Head of caudate nucleus (tissue), 42 donors: ENCODE measurements around the gene CCDC24.
A peak's percentile ranks its signal among the peaks of the same experiment; 100 is the strongest.

ENCODE experiments used
- DNase-seq, 42 donors: peaks; one replicate each; pipeline versions ENCODE4 v3.0.0 to v3.0.0-alpha.2; 2020 to 2021; ENCODE audit warnings: mixed read lengths in 7 of 42
- intact Hi-C: fragments of 100-400 bp; cut with DNase I; formaldehyde crosslinking; loops from one replicate; pipeline ENCODE4 v1.15.0; 2022

The CCDC24 gene

DNA sequence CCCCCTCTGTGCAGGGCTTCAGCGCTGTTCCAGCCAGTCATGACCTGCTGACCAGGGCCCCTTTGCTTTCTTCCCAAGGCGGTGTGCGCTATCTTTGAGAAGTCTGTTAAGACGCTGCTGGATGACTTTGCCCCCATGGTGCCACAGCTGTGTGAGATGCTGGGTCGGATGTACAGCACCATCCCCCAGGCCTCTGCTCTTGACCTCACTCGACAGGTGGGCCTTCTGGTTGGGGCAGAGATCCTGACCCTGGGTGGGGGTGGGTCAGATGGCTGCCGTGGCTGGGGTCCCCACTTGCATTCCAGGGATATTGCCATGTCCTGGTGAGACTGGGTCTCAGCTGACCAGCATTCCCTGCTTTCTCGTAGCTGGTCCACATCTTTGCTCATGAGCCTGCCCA, 30.6 kb upstream of the CCDC24 start:
- intact Hi-C loops: no loop called here
- DNase-seq: no peak

GRCh38 chr1:43961692-43962091, 29.7 kb upstream of the CCDC24 start:
- peak in 1 of 42 donors; percentile 57 for DNase-seq
- intact Hi-C loops: no loop called here

- intact Hi-C loops: no loop called here
- peak in 21 of 42 donors; percentile 32 to 86 (median 60) for DNase-seq
These were observed 29.1 kb upstream of the CCDC24 start for GRCh38 chr1:43962324-43962723.

DNA sequence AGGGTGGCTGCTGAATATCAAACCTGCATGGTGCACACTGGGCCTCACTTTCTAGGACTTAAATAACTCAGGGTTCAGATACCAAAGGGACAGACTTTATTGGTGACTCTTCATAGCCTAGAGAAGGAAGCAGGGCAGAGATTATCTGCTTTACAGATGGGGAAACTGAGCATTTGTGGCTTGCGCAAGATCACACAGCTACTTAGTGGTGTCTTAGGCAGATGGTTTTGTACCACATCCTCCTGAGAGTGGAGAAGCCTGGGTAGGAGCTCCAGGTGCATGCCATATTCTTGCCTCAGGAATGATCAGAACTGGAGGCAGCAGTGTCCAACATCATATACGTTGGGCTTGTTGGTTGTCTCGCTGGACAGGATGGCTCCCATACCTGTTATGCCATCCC, 28.4 kb upstream of the CCDC24 start:
- intact Hi-C loops: no loop called here
- no peak for DNase-seq

DNA sequence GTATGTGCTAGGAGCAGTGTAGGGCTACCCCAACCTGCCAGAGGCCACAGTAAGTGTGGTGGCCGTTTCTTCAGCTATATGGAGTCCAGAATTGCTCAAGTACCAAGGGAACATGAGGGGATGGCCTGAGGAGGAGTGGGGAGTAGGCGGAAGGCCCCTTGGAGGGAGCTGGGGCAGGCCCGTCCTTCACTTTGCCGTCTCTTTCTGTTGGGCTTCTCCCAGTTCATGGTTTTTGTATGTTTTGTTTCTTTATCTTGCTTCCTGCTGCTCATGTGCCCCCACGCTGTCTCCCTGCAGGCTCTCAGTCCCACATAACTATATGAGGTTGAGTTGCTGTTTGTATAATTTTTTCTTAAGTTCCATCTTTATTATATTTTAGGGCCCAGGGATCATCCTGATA, 27.5 kb upstream of the CCDC24 start:
- DNase-seq: no peak
- intact Hi-C loops: no loop called here

DNA sequence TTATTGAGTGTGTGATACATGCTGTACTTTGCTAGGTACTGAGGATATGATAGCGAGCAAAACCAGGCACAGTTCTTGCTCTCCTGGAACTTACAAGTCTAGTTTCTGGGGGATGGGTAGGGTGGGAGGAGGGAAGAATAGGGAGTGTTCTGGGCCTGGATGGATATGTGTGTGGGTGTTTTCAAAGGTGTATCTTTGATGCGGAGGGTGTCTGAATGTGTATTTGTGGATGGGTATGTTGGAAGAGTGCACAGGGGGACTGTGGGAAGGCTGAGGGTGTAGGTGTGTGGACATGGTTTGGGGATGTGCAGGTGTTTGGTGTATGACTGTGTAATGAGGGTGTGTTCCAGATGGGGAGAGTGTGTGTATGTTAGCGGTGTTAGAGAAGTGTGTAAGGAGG, 26.1 kb upstream of the CCDC24 start:
- DNase-seq: peak in 9 of 42 donors; percentile 24 to 72 (median 46)
- intact Hi-C loops: no loop called here

- intact Hi-C loops: no loop called here
These were observed 23.0 kb upstream of the CCDC24 start for GRCh38 chr1:43968348-43968948.

GRCh38 chr1:43969416-43969745, 22.0 kb upstream of the CCDC24 start:
- peak in 1 of 42 donors; percentile 9 for DNase-seq
- intact Hi-C loops: no loop called here

More at GRCh38 chr1:43968348-43968948, 23.0 kb upstream of the CCDC24 start:
- DNase-seq: peak in 1 of 42 donors; percentile 69

DNA sequence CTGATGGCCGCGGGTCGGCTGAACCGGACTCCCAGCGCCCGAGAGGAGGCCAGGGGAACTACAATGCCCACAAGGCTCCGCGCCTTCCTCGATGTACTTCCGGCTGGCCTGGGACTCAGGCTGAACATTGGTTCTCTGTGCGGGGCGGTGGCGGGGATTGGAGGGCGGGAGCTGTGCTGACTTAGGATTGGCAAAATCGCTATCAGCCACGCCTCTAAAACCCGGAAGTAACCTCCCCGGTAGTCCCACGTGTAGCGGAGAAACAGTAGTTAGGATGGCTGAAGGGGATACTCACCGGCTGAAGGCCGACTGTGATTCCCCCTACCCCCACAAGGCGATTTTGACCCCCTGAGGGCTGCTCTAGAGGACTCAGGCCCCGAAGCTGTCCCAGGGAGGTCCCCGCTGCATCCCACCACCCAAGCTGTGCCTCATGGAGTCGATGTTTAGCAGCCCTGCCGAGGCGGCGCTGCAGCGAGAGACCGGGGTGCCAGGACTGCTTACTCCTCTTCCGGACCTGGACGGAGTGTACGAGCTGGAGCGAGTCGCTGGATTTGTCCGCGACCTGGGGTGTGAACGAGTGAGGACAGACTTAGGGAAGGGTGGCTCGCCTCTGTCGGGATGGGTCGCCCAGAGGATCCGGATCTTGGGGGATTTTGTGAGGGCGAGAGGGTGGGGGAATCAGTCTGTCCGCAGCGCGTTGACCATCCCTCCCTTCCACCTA, 21.5 kb upstream of the CCDC24 start, which contains the start of gene DPH2:
Gene DPH2 (plus strand): TSS at position 265 of the 721 bp plus-strand sequence. CDS start 166 bp downstream, at position 431.
- DNase-seq: peak; percentile 95 to 100 (median 98)
- intact Hi-C loops: no loop called here

DNA sequence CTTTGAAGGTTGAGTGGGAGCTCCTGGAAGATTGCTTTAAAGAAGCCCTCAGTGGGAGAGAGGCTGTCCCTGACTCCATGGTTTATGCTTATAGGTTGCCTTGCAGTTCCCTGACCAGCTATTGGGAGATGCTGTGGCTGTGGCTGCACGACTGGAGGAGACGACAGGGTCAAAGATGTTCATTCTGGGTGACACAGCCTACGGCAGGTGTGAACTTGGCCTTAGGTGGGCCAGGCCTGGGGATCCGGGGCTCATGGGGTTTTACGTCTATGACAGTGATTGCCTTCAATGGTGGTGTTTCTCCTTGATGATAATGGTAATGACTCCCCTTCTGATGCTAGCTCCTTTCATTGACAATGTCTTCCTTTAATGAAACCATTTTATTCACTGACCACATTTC, 20.9 kb upstream of the CCDC24 start:
- no peak for DNase-seq
- intact Hi-C loops: no loop called here

DNA sequence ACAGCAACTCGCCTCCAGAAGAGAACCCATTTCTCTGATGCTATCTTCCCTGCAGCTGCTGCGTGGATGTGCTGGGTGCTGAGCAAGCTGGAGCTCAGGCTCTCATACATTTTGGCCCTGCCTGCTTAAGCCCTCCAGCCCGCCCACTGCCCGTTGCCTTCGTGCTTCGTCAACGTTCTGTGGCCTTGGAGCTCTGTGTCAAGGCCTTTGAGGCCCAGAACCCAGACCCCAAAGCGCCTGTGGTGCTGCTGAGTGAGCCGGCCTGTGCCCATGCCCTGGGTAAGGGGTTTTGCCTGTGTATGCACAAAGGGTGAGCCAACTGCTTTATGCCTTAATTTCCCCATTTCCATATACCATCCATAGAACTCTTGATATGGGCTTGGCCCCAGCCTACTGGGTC, 20.5 kb upstream of the CCDC24 start:
- DNase-seq: no peak

DNA sequence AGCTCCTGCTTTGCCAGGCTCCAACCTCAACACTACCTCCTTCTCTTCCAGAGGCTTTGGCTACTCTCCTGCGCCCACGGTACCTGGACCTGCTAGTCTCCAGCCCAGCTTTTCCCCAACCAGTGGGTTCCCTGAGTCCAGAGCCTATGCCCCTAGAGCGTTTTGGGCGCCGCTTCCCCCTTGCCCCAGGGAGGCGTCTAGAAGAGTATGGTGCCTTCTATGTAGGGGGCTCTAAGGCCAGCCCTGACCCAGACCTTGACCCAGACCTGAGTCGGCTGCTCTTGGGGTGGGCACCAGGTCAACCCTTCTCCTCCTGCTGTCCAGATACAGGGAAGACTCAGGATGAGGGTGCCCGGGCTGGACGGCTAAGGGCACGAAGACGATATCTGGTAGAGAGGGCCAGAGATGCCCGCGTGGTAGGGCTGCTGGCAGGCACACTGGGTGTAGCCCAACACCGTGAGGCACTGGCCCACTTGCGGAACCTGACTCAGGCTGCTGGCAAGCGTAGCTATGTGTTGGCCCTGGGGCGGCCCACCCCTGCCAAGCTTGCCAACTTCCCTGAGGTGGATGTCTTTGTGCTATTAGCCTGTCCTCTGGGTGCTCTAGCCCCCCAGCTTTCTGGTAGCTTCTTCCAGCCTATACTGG, 19.9 kb upstream of the CCDC24 start:
- intact Hi-C loops: no loop called here
- DNase-seq: no peak

More for the DNA sequence above, 20.5 kb upstream of the CCDC24 start:
- intact Hi-C loops: no loop called here

GRCh38 chr1:43973981-43974442, 17.4 kb upstream of the CCDC24 start:
- intact Hi-C loops: loop anchor here (1.0 kb wide), 1 partner anchor 28 kb away; the partner anchor contains the start of gene IPO13
- no peak for DNase-seq

DNA sequence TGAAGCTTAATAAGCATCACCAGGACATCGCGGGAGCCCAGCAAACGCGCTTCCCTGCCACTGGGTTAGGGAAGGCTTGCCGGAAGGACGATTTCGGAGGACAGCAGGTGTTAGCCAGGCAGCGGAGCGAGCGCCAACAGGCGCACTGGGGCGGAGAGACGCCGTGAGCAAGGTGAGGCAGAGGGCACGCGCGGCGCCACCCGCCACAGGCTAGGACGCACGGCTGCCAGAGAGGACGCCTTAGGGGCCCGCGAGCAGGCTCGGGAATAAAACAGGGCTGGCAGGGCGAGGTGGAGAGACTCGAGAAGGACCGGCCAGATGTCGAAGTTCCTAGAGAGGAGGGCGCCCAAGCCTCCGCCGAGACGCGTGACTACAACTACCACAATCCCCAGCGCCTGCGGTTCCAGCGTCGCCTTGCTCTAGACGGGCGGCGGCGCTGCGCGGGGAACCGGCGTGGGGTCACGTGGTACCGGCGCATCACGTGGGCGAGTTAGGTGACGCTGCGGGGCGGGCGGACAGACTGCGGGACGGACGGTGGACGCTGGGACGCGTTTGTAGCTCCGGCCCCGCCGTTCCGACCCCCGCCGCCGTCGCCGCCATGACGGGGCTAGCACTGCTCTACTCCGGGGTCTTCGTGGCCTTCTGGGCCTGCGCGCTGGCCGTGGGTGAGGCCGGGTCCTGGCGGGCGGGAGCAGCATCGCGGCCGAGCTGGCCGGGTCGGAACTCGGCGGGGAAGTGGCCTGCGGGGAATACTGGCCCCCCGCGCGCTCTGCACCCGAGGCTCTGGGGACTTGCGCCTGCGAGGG, 16.8 kb upstream of the CCDC24 start, which contains the start of gene ATP6V0B:
Gene ATP6V0B (plus strand): TSS at position 518 of the 806 bp plus-strand sequence. CDS start 81 bp downstream, at position 599.
- peak; percentile 96 to 100 (median 99) for DNase-seq
- intact Hi-C loops: loop anchor here (1.0 kb wide), 1 partner anchor 28 kb away; the partner anchor contains the start of gene IPO13

GRCh38 chr1:43975249-43975961, 16.0 kb upstream of the CCDC24 start:
- peak in 28 of 42 donors; percentile 27 to 69 (median 52) for DNase-seq
- intact Hi-C loops: no loop called here

DNA sequence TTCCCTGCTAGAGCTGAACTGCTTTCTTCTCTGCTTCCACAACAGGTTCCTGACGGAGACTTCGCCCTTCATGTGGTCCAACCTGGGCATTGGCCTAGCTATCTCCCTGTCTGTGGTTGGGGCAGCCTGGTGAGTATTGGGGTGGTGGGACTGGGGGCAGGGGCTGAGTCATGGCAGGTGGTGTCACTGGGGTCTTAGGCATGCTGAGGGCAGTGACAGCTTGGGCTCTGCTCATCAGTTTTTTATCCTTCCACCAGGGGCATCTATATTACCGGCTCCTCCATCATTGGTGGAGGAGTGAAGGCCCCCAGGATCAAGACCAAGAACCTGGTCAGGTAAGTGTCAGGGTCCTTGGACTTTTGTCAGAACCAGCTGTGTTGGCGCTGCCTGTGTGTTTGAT, 15.4 kb upstream of the CCDC24 start:
- intact Hi-C loops: no loop called here
- DNase-seq: no peak

- intact Hi-C loops: no loop called here
- no peak for DNase-seq
These were observed 14.5 kb upstream of the CCDC24 start for GRCh38 chr1:43976890-43977289.
